GM12878 (cell line): Measurements from ENCODE around the gene TTLL4. TPM values are rescaled to one million over a fixed set of nuclear protein-coding genes. Genes with fewer than 3 reads are reported as not detected.

Source experiments
- ATF7 ChIP-seq: fragments of 450-650 bp; IDR thresholded peaks from 2 replicates; pipeline ENCODE4 v1.6.1; 2016; ENCODE audit warnings: low read depth, mild to moderate bottlenecking
- BCL11A ChIP-seq: IDR thresholded peaks from 2 replicates; pipeline ENCODE4 v1.6.1; 2011; ENCODE audit warnings: low read depth, low read length
- BMI1 ChIP-seq: fragments of 450-650 bp; IDR thresholded peaks from 2 replicates; pipeline ENCODE4 v1.6.1; 2016; ENCODE audit warnings: mild to moderate bottlenecking, moderate library complexity, borderline replicate concordance
- CEBPB ChIP-seq, 2 experiments: fragments of 150-350 bp in 1 of 2; IDR thresholded peaks; 2 replicates each; pipeline ENCODE4 v1.6.1; 2012 to 2014; ENCODE audit warnings: low read depth in 2 of 2, low read length in 2 of 2, borderline replicate concordance in 1 of 2, inconsistent platforms in 1 of 2
- CHD2 ChIP-seq: IDR thresholded peaks from 2 replicates; pipeline ENCODE4 v1.6.1; 2011; ENCODE audit warnings: low read depth, low read length, improper control_type of control experiment, borderline replicate concordance
- E4F1 ChIP-seq: fragments of 450-650 bp; IDR thresholded peaks from 2 replicates; pipeline ENCODE4 v1.6.1; 2018; ENCODE audit warnings: borderline replicate concordance, mild to moderate bottlenecking; ENCODE audit not compliant: partially characterized antibody
- HCFC1 ChIP-seq: fragments of 150-350 bp; IDR thresholded peaks from 2 replicates; pipeline ENCODE4 v1.6.1; 2014; ENCODE audit warnings: low read length
- RB1 ChIP-seq: fragments of 450-650 bp; formaldehyde crosslinking; IDR thresholded peaks from 2 replicates; pipeline ENCODE4 v1.6.1; 2017; ENCODE audit warnings: mild to moderate bottlenecking, borderline replicate concordance
- SIX5 ChIP-seq: IDR thresholded peaks from 2 replicates; pipeline ENCODE4 v1.6.1; 2011; ENCODE audit warnings: mild to moderate bottlenecking, low read depth, low read length, moderate library complexity; ENCODE audit not compliant: severe bottlenecking
- SMAD5 ChIP-seq: IDR thresholded peaks from 2 replicates; pipeline ENCODE4 v1.6.1; 2016; ENCODE audit warnings: antibody characterized with exemption, low read depth
- SP1 ChIP-seq: IDR thresholded peaks from one replicate; pipeline ENCODE4 v1.6.1; 2011; ENCODE audit warnings: low read depth, low read length
- SPI1 ChIP-seq: IDR thresholded peaks from 2 replicates; pipeline ENCODE4 v1.6.1; 2011; ENCODE audit warnings: low read depth, mild to moderate bottlenecking, low read length, moderate library complexity, borderline replicate concordance; ENCODE audit not compliant: insufficient read depth
- TBL1XR1 ChIP-seq: IDR thresholded peaks from 2 replicates; pipeline ENCODE4 v1.6.1; 2012; ENCODE audit warnings: low read depth, low read length, improper control_type of control experiment
- ZNF274 ChIP-seq: IDR thresholded peaks from one replicate; pipeline ENCODE4 v1.8.0; 2011; ENCODE audit not compliant: insufficient read length, insufficient read depth
- ZNF384 ChIP-seq: IDR thresholded peaks from 2 replicates; pipeline ENCODE4 v1.6.1; 2012; ENCODE audit warnings: low read depth, mild to moderate bottlenecking, low read length, improper control_type of control experiment, borderline replicate concordance
- ZZZ3 ChIP-seq: IDR thresholded peaks from 2 replicates; pipeline ENCODE4 v1.6.1; 2011; ENCODE audit warnings: low read depth; ENCODE audit not compliant: control insufficient read depth, insufficient read length
- polyA plus RNA-seq, 11 experiments: library from polyadenylated mRNA; depleted of rRNA in 4 of 11; unstranded in 6 of 11; stranded (reverse) in 5 of 11; fragments of >200 nt; fragmentation: Nextera tagmentation in 4 of 11; fragmentation: Illumina TruSeq in 1 of 11; extraction: Ambion mirVana in 4 of 11; extraction: Trizol in 1 of 11; gene quantifications; 1 replicate in 1 of 11; 2 replicates in 10 of 11; pipeline versions ENCODE4 v1.2.1 to v1.2.3, GENCODE V29; 2011 to 2016; ENCODE audit warnings: inconsistent platforms in 2 of 11, missing spikeins in 2 of 11, low read depth in 1 of 11
- total RNA-seq, 4 experiments: library from RNA; depleted of rRNA in 3 of 4; stranded (reverse); fragments of >200 nt in 3 of 4; fragmentation: Illumina TruSeq in 1 of 4; extraction: Trizol in 1 of 4; gene quantifications; 2 replicates each; pipeline versions ENCODE4 v1.2.1 to v1.2.3, GENCODE V29; 2013 to 2021
- TF ChIP-seq, protein P1 (sequence below): fragments of 450-650 bp; IDR thresholded peaks from 2 replicates; pipeline ENCODE4 v1.6.1; 2018; ENCODE audit warnings: mild to moderate bottlenecking, low read depth, moderate library complexity; ENCODE audit not compliant: partially characterized antibody
- TF ChIP-seq, protein P2 (sequence below): fragments of 450-650 bp; formaldehyde crosslinking; IDR thresholded peaks from 2 replicates; pipeline ENCODE4 v1.5.0; 2022; ENCODE audit warnings: mild to moderate bottlenecking, missing genetic modification characterization

The TTLL4 gene
- total and polyA plus RNA-seq, 10 of the 15 experiments (the other 5 are each of a cell fraction or from before 2014, with no cell fraction given), result 16.6 to 63.1 (median 32.9) TPM

DNA sequence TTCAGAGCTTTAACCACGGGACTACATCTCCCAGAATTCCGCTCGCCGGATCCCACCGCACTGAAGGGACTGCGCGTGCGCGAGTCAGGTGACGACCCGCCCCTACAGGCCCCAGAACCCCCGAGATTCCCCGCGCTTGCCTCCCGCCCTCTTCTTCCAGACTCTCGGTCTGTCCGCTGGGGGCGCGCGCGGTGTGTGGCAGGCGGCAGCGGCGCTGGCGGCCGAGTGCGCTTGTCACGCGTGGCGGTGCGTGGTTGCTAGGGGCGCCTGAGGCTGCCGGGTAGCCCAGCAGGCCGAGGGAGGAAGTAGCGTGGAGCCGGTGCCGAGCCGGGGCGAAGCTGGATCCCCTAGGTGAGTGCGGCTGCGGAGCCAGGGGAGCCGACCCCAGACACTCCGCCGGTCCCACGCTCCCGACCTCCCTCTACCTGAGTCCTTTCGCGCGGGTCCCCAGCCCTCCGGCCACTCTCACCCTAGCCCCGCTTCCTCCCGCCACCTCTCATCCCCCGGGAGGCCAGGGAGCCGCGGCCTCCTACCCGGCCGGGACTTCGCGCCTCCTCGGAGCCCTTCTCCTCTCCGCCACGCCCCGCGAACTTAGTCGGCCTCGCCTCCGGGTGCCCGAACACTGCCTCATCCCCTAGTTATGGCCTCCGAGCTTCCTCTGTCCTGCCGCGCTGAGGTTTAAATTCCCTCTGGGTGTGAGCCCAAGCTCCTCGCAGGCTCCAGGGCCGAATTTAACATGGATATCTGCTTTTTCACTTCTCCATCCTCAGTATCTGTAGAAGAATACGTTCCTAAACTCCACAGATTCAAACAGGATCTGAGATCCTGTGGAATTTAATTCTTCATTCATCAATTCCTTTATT is at the start of gene TTLL4 (continued):
- TF ChIP-seq ZNF384 (no peak), BCL11A (no peak), RB1 (peak; percentile 92), BMI1 (peak; percentile 77; the same call in 1 of the 2 replicates), ATF7 (no peak), SMAD5 (no peak), E4F1 (no peak), SIX5 (peak; percentile 82), SPI1 (peak; percentile 75), HCFC1 (peak; percentile 90), ZNF274 (no peak), SP1 (peak; percentile 62), CEBPB (IDR thresholded peaks at IDR 0.05; ENCODE audit: borderline replicate concordance in 1 of 2, low read depth in 2 of 2, low read length in 2 of 2) (peak in 1 of 2 experiments; percentile 26; a peak in 1 of 4 replicates), CHD2 (peak; percentile 55; the same call in 1 of the 2 replicates), ZZZ3 (no peak), TBL1XR1 (peak; percentile 48; the same call in 1 of the 2 replicates)
- TF ChIP-seq, protein P1, sequence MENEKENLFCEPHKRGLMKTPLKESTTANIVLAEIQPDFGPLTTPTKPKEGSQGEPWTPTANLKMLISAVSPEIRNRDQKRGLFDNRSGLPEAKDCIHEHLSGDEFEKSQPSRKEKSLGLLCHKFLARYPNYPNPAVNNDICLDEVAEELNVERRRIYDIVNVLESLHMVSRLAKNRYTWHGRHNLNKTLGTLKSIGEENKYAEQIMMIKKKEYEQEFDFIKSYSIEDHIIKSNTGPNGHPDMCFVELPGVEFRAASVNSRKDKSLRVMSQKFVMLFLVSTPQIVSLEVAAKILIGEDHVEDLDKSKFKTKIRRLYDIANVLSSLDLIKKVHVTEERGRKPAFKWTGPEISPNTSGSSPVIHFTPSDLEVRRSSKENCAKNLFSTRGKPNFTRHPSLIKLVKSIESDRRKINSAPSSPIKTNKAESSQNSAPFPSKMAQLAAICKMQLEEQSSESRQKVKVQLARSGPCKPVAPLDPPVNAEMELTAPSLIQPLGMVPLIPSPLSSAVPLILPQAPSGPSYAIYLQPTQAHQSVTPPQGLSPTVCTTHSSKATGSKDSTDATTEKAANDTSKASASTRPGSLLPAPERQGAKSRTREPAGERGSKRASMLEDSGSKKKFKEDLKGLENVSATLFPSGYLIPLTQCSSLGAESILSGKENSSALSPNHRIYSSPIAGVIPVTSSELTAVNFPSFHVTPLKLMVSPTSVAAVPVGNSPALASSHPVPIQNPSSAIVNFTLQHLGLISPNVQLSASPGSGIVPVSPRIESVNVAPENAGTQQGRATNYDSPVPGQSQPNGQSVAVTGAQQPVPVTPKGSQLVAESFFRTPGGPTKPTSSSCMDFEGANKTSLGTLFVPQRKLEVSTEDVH, result no peak
- TF ChIP-seq, protein P2, sequence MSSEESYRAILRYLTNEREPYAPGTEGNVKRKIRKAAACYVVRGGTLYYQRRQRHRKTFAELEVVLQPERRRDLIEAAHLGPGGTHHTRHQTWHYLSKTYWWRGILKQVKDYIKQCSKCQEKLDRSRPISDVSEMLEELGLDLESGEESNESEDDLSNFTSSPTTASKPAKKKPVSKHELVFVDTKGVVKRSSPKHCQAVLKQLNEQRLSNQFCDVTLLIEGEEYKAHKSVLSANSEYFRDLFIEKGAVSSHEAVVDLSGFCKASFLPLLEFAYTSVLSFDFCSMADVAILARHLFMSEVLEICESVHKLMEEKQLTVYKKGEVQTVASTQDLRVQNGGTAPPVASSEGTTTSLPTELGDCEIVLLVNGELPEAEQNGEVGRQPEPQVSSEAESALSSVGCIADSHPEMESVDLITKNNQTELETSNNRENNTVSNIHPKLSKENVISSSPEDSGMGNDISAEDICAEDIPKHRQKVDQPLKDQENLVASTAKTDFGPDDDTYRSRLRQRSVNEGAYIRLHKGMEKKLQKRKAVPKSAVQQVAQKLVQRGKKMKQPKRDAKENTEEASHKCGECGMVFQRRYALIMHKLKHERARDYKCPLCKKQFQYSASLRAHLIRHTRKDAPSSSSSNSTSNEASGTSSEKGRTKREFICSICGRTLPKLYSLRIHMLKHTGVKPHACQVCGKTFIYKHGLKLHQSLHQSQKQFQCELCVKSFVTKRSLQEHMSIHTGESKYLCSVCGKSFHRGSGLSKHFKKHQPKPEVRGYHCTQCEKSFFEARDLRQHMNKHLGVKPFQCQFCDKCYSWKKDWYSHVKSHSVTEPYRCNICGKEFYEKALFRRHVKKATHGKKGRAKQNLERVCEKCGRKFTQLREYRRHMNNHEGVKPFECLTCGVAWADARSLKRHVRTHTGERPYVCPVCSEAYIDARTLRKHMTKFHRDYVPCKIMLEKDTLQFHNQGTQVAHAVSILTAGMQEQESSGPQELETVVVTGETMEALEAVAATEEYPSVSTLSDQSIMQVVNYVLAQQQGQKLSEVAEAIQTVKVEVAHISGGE (CRISPR knock-in tag), result no peak
